HG02970 (cell line): ENCODE measurements around the gene PHKG2.

Experiments
- ATAC-seq: cut with Tn5 transposase; IDR thresholded peaks from one replicate; pipeline ENCODE4 v1.9.1; 2021; ENCODE audit warnings: mild to moderate bottlenecking, moderate library complexity, moderate number of reproducible peaks; ENCODE audit not compliant: unreplicated experiment, low FRiP score

The PHKG2 gene

GRCh38 chr16:30769379-30770089 is 21.3 kb downstream of the PHKG2 start:
- ATAC-seq: no peak

- ATAC-seq: no peak
Measured at GRCh38 chr16:30771726-30772125, 23.5 kb downstream of the PHKG2 start.

GRCh38 chr16:30773826-30774225 is 25.6 kb downstream of the PHKG2 start:
- no peak for ATAC-seq

GRCh38 chr16:30774367-30775130 is 26.3 kb downstream of the PHKG2 start:
- ATAC-seq: no peak

- ATAC-seq: no peak
Measured at GRCh38 chr16:30775131-30775391, 26.8 kb downstream of the PHKG2 start.

- no peak for ATAC-seq
Measured at GRCh38 chr16:30775392-30776188, 27.4 kb downstream of the PHKG2 start.

- no peak for ATAC-seq
Measured at GRCh38 chr16:30777591-30778297, 29.5 kb downstream of the PHKG2 start.

GRCh38 chr16:30778549-30779244 is 30.5 kb downstream of the PHKG2 start:
- ATAC-seq: no peak

GRCh38 chr16:30779596-30779995 is 31.4 kb downstream of the PHKG2 start:
- ATAC-seq: no peak

GRCh38 chr16:30780021-30780420 is 31.8 kb downstream of the PHKG2 start:
- ATAC-seq: no peak

- ATAC-seq: no peak
Measured at GRCh38 chr16:30780549-30780948, 32.3 kb downstream of the PHKG2 start.

GRCh38 chr16:30782486-30783279 is 34.5 kb downstream of the PHKG2 start:
- ATAC-seq: no peak

GRCh38 chr16:30783280-30784109 is 35.3 kb downstream of the PHKG2 start:
- ATAC-seq: no peak

GRCh38 chr16:30784215-30784614 is 36.0 kb downstream of the PHKG2 start:
- no peak for ATAC-seq

- ATAC-seq: no peak
Measured at GRCh38 chr16:30785126-30786106, 37.2 kb downstream of the PHKG2 start.

GRCh38 chr16:30786115-30786935 is 38.1 kb downstream of the PHKG2 start:
- no peak for ATAC-seq
